ENCODE data around the gene AMH. TPM values are rescaled to one million over a fixed set of nuclear protein-coding genes. Genes with fewer than 3 reads are reported as not detected.

AMH gene
- total and polyA plus RNA-seq, 3 donors from 2014 or later: 50.8 to 268 (median 180) TPM

- Histone ChIP-seq H3K27ac (no peak overlapping the region), H3K9me3 (no peaks in the 10 kb centered on the region), H3K27me3 (no peaks in the 10 kb centered on the region), H3K4me1 (peaks cover 35% of the 10 kb centered on the region), H3K4me3 (no peak overlapping the region), H3K36me3 (ENCODE audit: low read depth, missing control alignments) (no peaks in the 10 kb centered on the region)
- no peak for DNase-seq
- TF ChIP-seq POLR2A (IDR thresholded peaks at IDR 0.05) (no peak), CTCF (IDR thresholded peaks at IDR 0.05) (no peak)
- WGBS, 2 donors: 84% methylated on average over 10 of the region's 12 CpGs; no CpG with 5 or more reads in 1 of the 2 donors
- intact Hi-C loops (cut with DNase I; ENCODE audit: low total_unique reads): no loop called here
These were observed 5.1 kb upstream of the AMH start for GRCh38 chr19:2244125-2244411.

- intact Hi-C loops (cut with DNase I; ENCODE audit: low total_unique reads): no loop called here
- WGBS, 2 donors: 92 to 95% methylated on average over 8 to 20 of the region's 21 CpGs
- H3K27ac ChIP-seq: no peak overlapping the region
- H3K9me3 ChIP-seq: no peaks in the 10 kb centered on the region
- DNase-seq: no peak
- H3K4me3 ChIP-seq: no peak overlapping the region
- H3K4me1 ChIP-seq: peaks cover 36% of the 10 kb centered on the region
- H3K27me3 ChIP-seq: no peaks in the 10 kb centered on the region
- no peaks in the 10 kb centered on the region for H3K36me3 ChIP-seq (ENCODE audit: low read depth, missing control alignments)
- TF ChIP-seq POLR2A (IDR thresholded peaks at IDR 0.05): no peak
- no peak for TF ChIP-seq CTCF (IDR thresholded peaks at IDR 0.05)
These were observed 4.6 kb upstream of the AMH start for GRCh38 chr19:2244486-2244885.

- Histone ChIP-seq H3K4me3 (no peak overlapping the region), H3K27me3 (no peaks in the 10 kb centered on the region), H3K27ac (no peak overlapping the region), H3K9me3 (no peaks in the 10 kb centered on the region), H3K4me1 (peaks cover 37% of the 10 kb centered on the region), H3K36me3 (ENCODE audit: low read depth, missing control alignments) (no peaks in the 10 kb centered on the region)
- no peak for DNase-seq
- WGBS, 2 donors: 70 to 83% methylated on average over 1 to 15 of the region's 15 CpGs
- no peak for TF ChIP-seq POLR2A (IDR thresholded peaks at IDR 0.05)
- TF ChIP-seq CTCF (IDR thresholded peaks at IDR 0.05): no peak
- intact Hi-C loops (cut with DNase I; ENCODE audit: low total_unique reads): no loop called here
These were observed 3.9 kb upstream of the AMH start for GRCh38 chr19:2245273-2245672.

GRCh38 chr19:2246014-2246620, 3.0 kb upstream of the AMH start:
- H3K27ac ChIP-seq: no peak overlapping the region
- WGBS, 2 donors: 81 to 94% methylated on average over 7 to 25 of the region's 25 CpGs
- no peaks in the 10 kb centered on the region for H3K27me3 ChIP-seq
- H3K4me3 ChIP-seq: no peak overlapping the region
- no peak for DNase-seq
- H3K36me3 ChIP-seq (ENCODE audit: low read depth, missing control alignments): no peaks in the 10 kb centered on the region
- intact Hi-C loops (cut with DNase I; ENCODE audit: low total_unique reads): no loop called here
- H3K4me1 ChIP-seq: peaks cover 33% of the 10 kb centered on the region
- TF ChIP-seq CTCF (IDR thresholded peaks at IDR 0.05) (no peak), POLR2A (IDR thresholded peaks at IDR 0.05) (no peak)
- H3K9me3 ChIP-seq: no peaks in the 10 kb centered on the region

GRCh38 chr19:2246801-2247361, 2.2 kb upstream of the AMH start:
- H3K27me3 ChIP-seq: no peaks in the 10 kb centered on the region
- no peaks in the 10 kb centered on the region for H3K9me3 ChIP-seq
- no peak overlapping the region for H3K4me3 ChIP-seq
- intact Hi-C loops (cut with DNase I; ENCODE audit: low total_unique reads): no loop called here
- H3K36me3 ChIP-seq (ENCODE audit: low read depth, missing control alignments): no peaks in the 10 kb centered on the region
- peak overlapping the region; percentile 2 to 42 for H3K27ac ChIP-seq
- DNase-seq: peak; percentile 81
- TF ChIP-seq POLR2A (IDR thresholded peaks at IDR 0.05): no peak
- TF ChIP-seq CTCF (IDR thresholded peaks at IDR 0.05): no peak
- peaks cover 29% of the 10 kb centered on the region for H3K4me1 ChIP-seq
- WGBS, 2 donors: 78 to 91% methylated on average over 15 to 25 of the region's 26 CpGs
